VCaP (cell line): ENCODE measurements around the gene TLE7.
A peak's percentile ranks its signal among the peaks of the same experiment; 100 is the strongest.

Experiments
- H3K27ac ChIP-seq: fragments of 450-650 bp; 2 replicates; pipeline ENCODE4 v1.5.1; 2017
- TF ChIP-seq, protein P1 (sequence below): fragments of 450-650 bp; conservative IDR thresholded peaks from 2 replicates; pipeline ENCODE4 v1.5.1; 2017; ENCODE audit warnings: mild to moderate bottlenecking, moderate library complexity

TLE7 gene

DNA sequence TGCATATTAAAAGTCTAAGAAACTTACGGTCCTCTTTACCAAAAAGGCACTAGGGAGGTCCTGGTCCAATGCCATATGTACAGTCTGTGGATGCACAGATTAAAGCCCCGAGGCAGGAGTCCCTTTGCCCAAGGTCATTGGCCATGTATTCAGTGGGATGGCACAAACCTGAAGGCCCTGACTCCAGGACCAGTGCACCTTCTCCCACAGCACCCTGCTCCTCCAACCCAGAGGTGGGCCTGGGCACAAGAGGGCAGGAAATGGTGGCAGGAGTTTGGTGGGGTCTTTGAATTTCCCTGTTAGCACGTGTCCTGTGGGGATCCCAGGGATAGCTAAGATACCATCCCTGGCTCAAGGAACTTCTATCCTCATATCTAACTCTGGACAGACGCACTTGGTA lies 28.5 kb downstream of the TLE7 start:
- H3K27ac ChIP-seq: no peak overlapping the region
- TF ChIP-seq, protein P1, sequence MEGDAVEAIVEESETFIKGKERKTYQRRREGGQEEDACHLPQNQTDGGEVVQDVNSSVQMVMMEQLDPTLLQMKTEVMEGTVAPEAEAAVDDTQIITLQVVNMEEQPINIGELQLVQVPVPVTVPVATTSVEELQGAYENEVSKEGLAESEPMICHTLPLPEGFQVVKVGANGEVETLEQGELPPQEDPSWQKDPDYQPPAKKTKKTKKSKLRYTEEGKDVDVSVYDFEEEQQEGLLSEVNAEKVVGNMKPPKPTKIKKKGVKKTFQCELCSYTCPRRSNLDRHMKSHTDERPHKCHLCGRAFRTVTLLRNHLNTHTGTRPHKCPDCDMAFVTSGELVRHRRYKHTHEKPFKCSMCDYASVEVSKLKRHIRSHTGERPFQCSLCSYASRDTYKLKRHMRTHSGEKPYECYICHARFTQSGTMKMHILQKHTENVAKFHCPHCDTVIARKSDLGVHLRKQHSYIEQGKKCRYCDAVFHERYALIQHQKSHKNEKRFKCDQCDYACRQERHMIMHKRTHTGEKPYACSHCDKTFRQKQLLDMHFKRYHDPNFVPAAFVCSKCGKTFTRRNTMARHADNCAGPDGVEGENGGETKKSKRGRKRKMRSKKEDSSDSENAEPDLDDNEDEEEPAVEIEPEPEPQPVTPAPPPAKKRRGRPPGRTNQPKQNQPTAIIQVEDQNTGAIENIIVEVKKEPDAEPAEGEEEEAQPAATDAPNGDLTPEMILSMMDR: no peak

DNA sequence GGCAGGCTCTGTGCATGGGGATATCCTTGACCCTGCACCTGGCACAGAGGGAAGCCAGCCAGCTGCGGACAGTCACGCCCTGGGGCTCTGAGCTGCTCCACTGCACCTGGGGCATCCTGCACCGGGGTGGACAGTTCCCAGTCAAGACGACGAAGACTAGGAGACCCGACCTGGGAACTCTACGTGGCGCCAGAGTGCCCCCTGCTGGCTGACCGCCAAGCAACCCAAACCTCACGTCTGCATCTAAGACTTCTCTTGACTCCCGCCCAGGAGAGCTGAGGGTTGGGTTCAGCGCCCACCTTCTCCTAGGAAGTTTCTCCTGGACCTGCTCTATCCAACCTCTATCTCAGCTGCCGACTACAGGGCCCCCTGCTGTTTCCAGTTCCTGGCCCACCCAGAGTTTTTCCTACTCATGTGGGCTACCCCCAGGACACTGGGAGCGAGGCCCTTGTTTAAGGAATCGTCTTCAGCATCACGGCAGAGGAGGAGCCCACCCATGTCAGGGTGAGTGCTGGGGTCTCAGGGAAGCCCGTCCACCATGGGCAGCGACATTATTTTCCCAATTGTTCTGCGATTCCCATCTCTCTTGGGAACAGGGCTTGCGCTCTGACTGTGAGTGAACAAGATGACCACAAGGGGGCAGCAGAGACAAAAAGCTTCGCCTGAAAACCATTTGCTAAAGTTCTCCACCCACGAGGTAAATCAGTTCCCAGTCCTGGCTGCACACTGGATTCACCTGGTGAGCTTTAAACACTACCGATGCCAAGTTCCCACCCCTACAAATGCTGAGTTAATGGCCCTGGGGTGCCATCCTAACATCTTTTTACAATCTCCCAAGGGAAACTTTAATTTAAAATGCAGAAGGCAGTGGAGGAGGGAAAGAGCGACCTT lies 29.3 kb downstream of the TLE7 start:
- TF ChIP-seq, protein P1: peak; percentile 81
- no peak overlapping the region for H3K27ac ChIP-seq

GRCh38 chr16:71410146-71410545 lies 31.7 kb downstream of the TLE7 start:
- TF ChIP-seq, protein P1: no peak
- no peak overlapping the region for H3K27ac ChIP-seq

DNA sequence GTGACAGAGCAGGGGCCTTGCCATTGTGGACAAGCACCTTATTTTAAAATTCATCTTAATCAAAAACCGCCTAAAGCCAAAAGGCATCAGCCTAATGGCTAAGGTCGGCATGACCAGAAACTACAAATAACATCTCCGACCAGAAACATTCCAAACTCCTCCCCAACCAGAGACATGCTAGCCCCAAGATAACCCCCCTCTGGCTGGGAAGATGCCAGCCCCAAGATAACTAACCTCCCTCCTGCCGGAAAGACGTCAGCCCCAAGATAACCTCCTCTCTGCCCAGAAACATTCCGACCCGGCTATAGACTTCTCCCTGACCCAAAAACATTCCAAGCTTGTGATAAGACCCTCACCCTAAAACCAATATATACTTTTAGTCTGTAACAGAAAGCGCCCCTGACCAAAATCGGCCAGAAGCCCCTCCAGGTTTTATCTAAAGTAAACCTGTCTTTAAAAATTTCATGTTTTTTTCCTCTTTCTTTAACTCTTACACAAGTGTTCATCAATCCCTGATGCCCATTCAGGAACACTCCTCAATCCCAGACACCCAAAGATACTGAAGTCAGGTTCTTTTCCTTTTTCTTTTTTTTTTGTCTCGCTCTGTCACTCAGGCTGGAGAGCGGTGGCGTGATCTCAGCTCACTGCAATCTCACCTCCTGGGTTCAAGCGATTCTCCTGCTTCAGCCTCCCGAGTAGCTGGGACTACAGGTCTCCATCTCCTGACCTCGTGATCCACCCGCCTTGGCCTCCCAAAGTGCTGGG lies 32.7 kb downstream of the TLE7 start:
- TF ChIP-seq, protein P1: no peak
- no peak overlapping the region for H3K27ac ChIP-seq

GRCh38 chr16:71408536-71408935 lies 33.3 kb downstream of the TLE7 start:
- TF ChIP-seq, protein P1: no peak
- no peak overlapping the region for H3K27ac ChIP-seq

DNA sequence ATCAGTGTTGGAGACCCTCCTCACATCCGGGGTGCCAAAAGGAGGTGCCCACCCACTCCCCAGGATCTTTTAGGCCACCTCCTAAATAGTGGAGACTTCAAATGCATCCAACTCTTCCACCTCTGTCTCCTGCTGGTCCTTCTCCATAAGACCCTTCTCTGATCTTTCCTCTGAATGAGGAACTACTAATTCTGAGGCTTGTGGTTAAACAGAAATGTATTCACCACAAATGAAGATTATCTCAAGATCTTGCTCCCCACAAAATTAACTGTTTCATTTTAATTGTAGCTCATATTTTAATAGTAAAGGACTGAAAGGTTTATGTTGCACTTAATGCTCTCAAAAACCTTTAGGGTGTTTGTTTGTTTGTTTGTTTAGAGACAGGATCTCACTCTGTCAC lies 34.1 kb downstream of the TLE7 start:
- TF ChIP-seq, protein P1: no peak
- H3K27ac ChIP-seq: no peak overlapping the region

DNA sequence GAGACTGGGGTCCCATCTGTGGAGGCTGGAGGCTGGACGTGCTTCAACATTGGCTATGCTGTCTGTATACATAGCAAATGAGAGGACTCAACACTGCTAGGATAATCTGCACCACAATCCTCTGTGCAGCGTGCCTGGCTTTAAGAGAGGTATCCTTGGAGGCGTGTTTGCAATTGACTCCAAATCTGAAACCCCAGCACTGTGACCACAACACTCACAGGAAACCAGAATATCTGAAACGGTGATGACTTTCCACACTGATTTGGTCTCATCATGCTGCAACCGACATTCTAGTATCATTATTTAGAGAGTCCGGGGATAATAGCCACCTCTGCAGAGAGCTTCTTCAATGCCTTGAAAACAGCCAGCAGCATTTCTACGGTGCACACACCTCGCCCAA lies 35.1 kb downstream of the TLE7 start:
- TF ChIP-seq, protein P1: no peak
- H3K27ac ChIP-seq: no peak overlapping the region
